ENCODE data around the gene SULT1C4. TPM values are rescaled to one million over a fixed set of nuclear protein-coding genes. Genes with fewer than 3 reads are reported as not detected.

SULT1C4 gene
- total and polyA plus RNA-seq, 2 experiments from 2014 or later = 0.87 to 2.1 TPM

DNA sequence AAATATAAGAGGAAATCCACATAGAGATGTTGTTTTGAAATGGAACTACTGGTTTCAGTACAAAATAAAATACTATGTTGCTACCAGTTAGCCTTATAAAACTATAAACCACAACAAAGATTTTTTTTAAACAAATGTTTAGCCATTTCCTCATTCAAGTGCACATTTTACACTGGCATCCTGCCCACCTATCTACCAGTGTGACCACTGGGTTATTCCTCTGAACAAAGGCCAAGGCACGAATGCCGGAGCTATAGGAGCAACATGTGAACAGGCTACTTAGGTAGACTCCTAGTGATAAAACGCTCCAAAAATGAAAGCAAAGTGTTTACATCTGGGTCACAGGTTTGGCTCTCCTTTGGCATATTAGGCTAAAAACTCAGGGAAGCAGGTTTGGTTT is 31.8 kb upstream of the SULT1C4 start (continued):
- TF ChIP-seq, protein P1, sequence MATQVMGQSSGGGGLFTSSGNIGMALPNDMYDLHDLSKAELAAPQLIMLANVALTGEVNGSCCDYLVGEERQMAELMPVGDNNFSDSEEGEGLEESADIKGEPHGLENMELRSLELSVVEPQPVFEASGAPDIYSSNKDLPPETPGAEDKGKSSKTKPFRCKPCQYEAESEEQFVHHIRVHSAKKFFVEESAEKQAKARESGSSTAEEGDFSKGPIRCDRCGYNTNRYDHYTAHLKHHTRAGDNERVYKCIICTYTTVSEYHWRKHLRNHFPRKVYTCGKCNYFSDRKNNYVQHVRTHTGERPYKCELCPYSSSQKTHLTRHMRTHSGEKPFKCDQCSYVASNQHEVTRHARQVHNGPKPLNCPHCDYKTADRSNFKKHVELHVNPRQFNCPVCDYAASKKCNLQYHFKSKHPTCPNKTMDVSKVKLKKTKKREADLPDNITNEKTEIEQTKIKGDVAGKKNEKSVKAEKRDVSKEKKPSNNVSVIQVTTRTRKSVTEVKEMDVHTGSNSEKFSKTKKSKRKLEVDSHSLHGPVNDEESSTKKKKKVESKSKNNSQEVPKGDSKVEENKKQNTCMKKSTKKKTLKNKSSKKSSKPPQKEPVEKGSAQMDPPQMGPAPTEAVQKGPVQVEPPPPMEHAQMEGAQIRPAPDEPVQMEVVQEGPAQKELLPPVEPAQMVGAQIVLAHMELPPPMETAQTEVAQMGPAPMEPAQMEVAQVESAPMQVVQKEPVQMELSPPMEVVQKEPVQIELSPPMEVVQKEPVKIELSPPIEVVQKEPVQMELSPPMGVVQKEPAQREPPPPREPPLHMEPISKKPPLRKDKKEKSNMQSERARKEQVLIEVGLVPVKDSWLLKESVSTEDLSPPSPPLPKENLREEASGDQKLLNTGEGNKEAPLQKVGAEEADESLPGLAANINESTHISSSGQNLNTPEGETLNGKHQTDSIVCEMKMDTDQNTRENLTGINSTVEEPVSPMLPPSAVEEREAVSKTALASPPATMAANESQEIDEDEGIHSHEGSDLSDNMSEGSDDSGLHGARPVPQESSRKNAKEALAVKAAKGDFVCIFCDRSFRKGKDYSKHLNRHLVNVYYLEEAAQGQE (IDR thresholded peaks at IDR 0.05; ENCODE audit: unreplicated experiment) = no peak
- TF ChIP-seq STAT1 (IDR thresholded peaks at IDR 0.05; ENCODE audit: unreplicated experiment) (no peak), JUNB (IDR thresholded peaks at IDR 0.05; ENCODE audit: unreplicated experiment) (no peak), EZH2 (IDR thresholded peaks at IDR 0.05; ENCODE audit: low read depth, unreplicated experiment) (no peak), ZNF114 (CRISPR knock-in tag; IDR thresholded peaks at IDR 0.05) (no peak), POLR2AphosphoS5 (IDR thresholded peaks at IDR 0.05; ENCODE audit: low read depth) (no peak)
- TF ChIP-seq, protein P2, sequence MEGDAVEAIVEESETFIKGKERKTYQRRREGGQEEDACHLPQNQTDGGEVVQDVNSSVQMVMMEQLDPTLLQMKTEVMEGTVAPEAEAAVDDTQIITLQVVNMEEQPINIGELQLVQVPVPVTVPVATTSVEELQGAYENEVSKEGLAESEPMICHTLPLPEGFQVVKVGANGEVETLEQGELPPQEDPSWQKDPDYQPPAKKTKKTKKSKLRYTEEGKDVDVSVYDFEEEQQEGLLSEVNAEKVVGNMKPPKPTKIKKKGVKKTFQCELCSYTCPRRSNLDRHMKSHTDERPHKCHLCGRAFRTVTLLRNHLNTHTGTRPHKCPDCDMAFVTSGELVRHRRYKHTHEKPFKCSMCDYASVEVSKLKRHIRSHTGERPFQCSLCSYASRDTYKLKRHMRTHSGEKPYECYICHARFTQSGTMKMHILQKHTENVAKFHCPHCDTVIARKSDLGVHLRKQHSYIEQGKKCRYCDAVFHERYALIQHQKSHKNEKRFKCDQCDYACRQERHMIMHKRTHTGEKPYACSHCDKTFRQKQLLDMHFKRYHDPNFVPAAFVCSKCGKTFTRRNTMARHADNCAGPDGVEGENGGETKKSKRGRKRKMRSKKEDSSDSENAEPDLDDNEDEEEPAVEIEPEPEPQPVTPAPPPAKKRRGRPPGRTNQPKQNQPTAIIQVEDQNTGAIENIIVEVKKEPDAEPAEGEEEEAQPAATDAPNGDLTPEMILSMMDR (conservative IDR thresholded peaks at IDR 0.05; ENCODE audit: low read depth in 2 of 2) = no peak
- TF ChIP-seq, protein P3, sequence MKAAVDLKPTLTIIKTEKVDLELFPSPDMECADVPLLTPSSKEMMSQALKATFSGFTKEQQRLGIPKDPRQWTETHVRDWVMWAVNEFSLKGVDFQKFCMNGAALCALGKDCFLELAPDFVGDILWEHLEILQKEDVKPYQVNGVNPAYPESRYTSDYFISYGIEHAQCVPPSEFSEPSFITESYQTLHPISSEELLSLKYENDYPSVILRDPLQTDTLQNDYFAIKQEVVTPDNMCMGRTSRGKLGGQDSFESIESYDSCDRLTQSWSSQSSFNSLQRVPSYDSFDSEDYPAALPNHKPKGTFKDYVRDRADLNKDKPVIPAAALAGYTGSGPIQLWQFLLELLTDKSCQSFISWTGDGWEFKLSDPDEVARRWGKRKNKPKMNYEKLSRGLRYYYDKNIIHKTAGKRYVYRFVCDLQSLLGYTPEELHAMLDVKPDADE (IDR thresholded peaks at IDR 0.05) = no peak

DNA sequence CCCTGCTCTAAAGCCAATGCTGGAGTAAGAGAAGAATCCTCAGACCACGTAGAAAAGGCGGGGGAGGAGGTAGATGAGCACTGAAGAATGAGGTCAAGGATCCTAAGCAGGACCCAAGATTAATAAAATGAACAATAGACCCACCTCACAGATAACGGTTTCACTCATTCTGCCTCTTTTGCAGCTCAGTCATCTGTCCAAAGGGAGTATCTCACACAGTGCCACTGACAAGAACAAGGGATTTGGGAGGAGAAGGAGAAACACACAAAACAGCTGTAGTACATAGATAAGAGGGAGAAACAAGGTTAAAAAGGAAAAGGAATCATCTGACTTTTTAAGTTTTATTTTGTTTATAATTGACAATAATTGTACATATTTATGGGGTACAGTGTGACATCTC is 30.9 kb upstream of the SULT1C4 start:
- Mint-ChIP-seq H3K27me3 (ENCODE audit: insufficient read depth, low read depth, poor library complexity) (no peaks in the 10 kb centered on the region), H3K4me3 (no peak overlapping the region), H3K9me3 (no peaks in the 10 kb centered on the region; the same call in 2 of the 3 replicates), H3K27ac (no peak overlapping the region), H3K36me3 (ENCODE audit: low read depth) (no peaks in the 10 kb centered on the region), H3K4me1 (no peaks in the 10 kb centered on the region; the same call in 2 of the 3 replicates)
- Histone ChIP-seq H3K4me3 (no peak overlapping the region), H3K36me3 (ENCODE audit: insufficient read depth) (no peaks in the 10 kb centered on the region), H3K79me2 (replicated peaks; ENCODE audit: insufficient read depth) (no peaks in the 10 kb centered on the region), H3K27ac (ENCODE audit: low read depth) (no peak overlapping the region), H4K20me1 (replicated peaks; ENCODE audit: insufficient read depth) (no peaks in the 10 kb centered on the region), H3F3A (replicated peaks; ENCODE audit: low read depth) (no peaks in the 10 kb centered on the region), H2AFZ (no peak overlapping the region), H3K4me2 (no peak overlapping the region), H3K9me2 (ENCODE audit: insufficient read depth) (peaks cover 15% of the 10 kb centered on the region; the same call in 1 of the 2 replicates), H3K4me1 (ENCODE audit: insufficient read depth) (no peaks in the 10 kb centered on the region; the same call in 1 of the 2 replicates), H3K27me3 (ENCODE audit: insufficient read depth) (no peaks in the 10 kb centered on the region)
- no peak for ATAC-seq
- DNase-seq (ENCODE audit: low spot score) = no peak
- TF ChIP-seq, protein P4, sequence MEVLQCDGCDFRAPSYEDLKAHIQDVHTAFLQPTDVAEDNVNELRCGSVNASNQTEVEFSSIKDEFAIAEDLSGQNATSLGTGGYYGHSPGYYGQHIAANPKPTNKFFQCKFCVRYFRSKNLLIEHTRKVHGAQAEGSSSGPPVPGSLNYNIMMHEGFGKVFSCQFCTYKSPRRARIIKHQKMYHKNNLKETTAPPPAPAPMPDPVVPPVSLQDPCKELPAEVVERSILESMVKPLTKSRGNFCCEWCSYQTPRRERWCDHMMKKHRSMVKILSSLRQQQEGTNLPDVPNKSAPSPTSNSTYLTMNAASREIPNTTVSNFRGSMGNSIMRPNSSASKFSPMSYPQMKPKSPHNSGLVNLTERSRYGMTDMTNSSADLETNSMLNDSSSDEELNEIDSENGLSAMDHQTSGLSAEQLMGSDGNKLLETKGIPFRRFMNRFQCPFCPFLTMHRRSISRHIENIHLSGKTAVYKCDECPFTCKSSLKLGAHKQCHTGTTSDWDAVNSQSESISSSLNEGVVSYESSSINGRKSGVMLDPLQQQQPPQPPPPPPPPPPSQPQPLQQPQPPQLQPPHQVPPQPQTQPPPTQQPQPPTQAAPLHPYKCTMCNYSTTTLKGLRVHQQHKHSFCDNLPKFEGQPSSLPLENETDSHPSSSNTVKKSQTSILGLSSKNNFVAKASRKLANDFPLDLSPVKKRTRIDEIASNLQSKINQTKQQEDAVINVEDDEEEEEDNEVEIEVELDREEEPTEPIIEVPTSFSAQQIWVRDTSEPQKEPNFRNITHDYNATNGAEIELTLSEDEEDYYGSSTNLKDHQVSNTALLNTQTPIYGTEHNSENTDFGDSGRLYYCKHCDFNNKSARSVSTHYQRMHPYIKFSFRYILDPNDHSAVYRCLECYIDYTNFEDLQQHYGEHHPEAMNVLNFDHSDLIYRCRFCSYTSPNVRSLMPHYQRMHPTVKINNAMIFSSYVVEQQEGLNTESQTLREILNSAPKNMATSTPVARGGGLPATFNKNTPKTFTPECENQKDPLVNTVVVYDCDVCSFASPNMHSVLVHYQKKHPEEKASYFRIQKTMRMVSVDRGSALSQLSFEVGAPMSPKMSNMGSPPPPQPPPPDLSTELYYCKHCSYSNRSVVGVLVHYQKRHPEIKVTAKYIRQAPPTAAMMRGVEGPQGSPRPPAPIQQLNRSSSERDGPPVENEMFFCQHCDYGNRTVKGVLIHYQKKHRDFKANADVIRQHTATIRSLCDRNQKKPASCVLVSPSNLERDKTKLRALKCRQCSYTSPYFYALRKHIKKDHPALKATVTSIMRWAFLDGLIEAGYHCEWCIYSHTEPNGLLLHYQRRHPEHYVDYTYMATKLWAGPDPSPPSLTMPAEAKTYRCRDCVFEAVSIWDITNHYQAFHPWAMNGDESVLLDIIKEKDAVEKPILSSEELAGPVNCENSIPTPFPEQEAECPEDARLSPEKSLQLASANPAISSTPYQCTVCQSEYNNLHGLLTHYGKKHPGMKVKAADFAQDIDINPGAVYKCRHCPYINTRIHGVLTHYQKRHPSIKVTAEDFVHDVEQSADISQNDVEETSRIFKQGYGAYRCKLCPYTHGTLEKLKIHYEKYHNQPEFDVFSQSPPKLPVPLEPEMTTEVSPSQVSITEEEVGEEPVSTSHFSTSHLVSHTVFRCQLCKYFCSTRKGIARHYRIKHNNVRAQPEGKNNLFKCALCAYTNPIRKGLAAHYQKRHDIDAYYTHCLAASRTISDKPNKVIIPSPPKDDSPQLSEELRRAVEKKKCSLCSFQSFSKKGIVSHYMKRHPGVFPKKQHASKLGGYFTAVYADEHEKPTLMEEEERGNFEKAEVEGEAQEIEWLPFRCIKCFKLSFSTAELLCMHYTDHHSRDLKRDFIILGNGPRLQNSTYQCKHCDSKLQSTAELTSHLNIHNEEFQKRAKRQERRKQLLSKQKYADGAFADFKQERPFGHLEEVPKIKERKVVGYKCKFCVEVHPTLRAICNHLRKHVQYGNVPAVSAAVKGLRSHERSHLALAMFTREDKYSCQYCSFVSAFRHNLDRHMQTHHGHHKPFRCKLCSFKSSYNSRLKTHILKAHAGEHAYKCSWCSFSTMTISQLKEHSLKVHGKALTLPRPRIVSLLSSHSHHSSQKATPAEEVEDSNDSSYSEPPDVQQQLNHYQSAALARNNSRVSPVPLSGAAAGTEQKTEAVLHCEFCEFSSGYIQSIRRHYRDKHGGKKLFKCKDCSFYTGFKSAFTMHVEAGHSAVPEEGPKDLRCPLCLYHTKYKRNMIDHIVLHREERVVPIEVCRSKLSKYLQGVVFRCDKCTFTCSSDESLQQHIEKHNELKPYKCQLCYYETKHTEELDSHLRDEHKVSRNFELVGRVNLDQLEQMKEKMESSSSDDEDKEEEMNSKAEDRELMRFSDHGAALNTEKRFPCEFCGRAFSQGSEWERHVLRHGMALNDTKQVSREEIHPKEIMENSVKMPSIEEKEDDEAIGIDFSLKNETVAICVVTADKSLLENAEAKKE (CRISPR knock-in tag; IDR thresholded peaks at IDR 0.05) = no peak
- TF ChIP-seq CREB1 (CRISPR knock-in tag; IDR thresholded peaks at IDR 0.05; ENCODE audit: low read depth) = no peak

Measured in GM23338 (cell line).